Neural progenitor cell (in vitro differentiated cells): ENCODE measurements around the gene TFAP2C. TPM values are rescaled to one million over a fixed set of nuclear protein-coding genes. Genes with fewer than 3 reads are reported as not detected.

Experiments used
- DNase-seq: peaks from one replicate; pipeline ENCODE4 v3.0.0-alpha.2; 2016; ENCODE audit warnings: low spot score
- H2AFZ ChIP-seq: fragments of 200-600 bp; sonication (generic); replicated peaks from 2 replicates; pipeline ENCODE4 v1.6.1; 2016; ENCODE audit warnings: antibody characterized with exemption
- H3F3A ChIP-seq: fragments of 200-600 bp; sonication (generic); 2 replicates; pipeline ENCODE4 v1.6.1; 2016; ENCODE audit warnings: antibody characterized with exemption, low read depth
- H3K27ac ChIP-seq: fragments of 200-600 bp; sonication (generic); 2 replicates; pipeline ENCODE4 v1.5.1; 2016; ENCODE audit warnings: mild to moderate bottlenecking
- H3K27me3 ChIP-seq: fragments of 200-600 bp; sonication (generic); 2 replicates; pipeline ENCODE4 v1.6.1; 2016; ENCODE audit warnings: mild to moderate bottlenecking, moderate library complexity
- H3K36me3 ChIP-seq: fragments of 200-600 bp; sonication (generic); 2 replicates; pipeline ENCODE4 v1.5.1; 2016
- H3K4me1 ChIP-seq: fragments of 200-600 bp; sonication (generic); 2 replicates; pipeline ENCODE4 v1.6.1; 2016; ENCODE audit warnings: mixed run types
- H3K4me2 ChIP-seq: fragments of 200-600 bp; sonication (generic); 2 replicates; pipeline ENCODE4 v1.6.1; 2016
- H3K4me3 ChIP-seq: fragments of 200-600 bp; sonication (generic); 2 replicates; pipeline ENCODE4 v1.5.1; 2016
- H3K79me2 ChIP-seq: fragments of 200-600 bp; sonication (generic); 2 replicates; pipeline ENCODE4 v1.6.1; 2016; ENCODE audit warnings: low read depth
- H3K9ac ChIP-seq: fragments of 200-600 bp; sonication (generic); 2 replicates; pipeline ENCODE4 v1.6.1; 2016
- H3K9me3 ChIP-seq: fragments of 200-600 bp; sonication (generic); 2 replicates; pipeline ENCODE4 v1.5.1; 2016; ENCODE audit warnings: low read depth
- H4K20me1 ChIP-seq: fragments of 200-600 bp; sonication (generic); 2 replicates; pipeline ENCODE4 v1.6.1; 2016; ENCODE audit warnings: low read depth
- H3K27ac Mint-ChIP-seq: 3 replicates; pipeline ENCODE4 v1.8.0; 2021; ENCODE audit warnings: mixed read lengths
- H3K27me3 Mint-ChIP-seq: 2 replicates; pipeline ENCODE4 v1.8.0; 2022; ENCODE audit warnings: low read depth, mild to moderate bottlenecking, inconsistent platforms, moderate library complexity, mixed read lengths; ENCODE audit not compliant: insufficient read depth
- H3K36me3 Mint-ChIP-seq: 3 replicates; pipeline ENCODE4 v1.8.0; 2021; ENCODE audit warnings: mixed read lengths
- H3K4me1 Mint-ChIP-seq: 3 replicates; pipeline ENCODE4 v1.8.0; 2021; ENCODE audit warnings: mixed read lengths
- H3K4me3 Mint-ChIP-seq: 3 replicates; pipeline ENCODE4 v1.8.0; 2021; ENCODE audit warnings: mild to moderate bottlenecking, moderate library complexity, mixed read lengths
- H3K9me3 Mint-ChIP-seq: 3 replicates; pipeline ENCODE4 v1.8.0; 2020; ENCODE audit warnings: mixed read lengths
- EZH2 ChIP-seq: fragments of 200-600 bp; sonication (generic); IDR thresholded peaks from 2 replicates; pipeline ENCODE4 v1.6.1; 2017; ENCODE audit warnings: antibody characterized with exemption, mild to moderate bottlenecking, moderate library complexity
- EZH2phosphoT487 ChIP-seq: fragments of 200-600 bp; sonication (generic); IDR thresholded peaks from 2 replicates; pipeline ENCODE4 v1.6.1; 2017; ENCODE audit warnings: antibody characterized with exemption
- total RNA-seq: library from RNA; depleted of rRNA; stranded (reverse); fragments of >200 nt; gene quantifications from 2 replicates; pipeline ENCODE4 v1.2.3, GENCODE V29; 2015; ENCODE audit warnings: low replicate concordance
- TF ChIP-seq, protein P1 (sequence below): fragments of 200-600 bp; sonication (generic); IDR thresholded peaks from 2 replicates; pipeline ENCODE4 v1.5.1; 2017; ENCODE audit warnings: antibody characterized with exemption, mild to moderate bottlenecking

TFAP2C gene
- 0.60 and 1.1 TPM in 2 replicates for total RNA-seq

DNA sequence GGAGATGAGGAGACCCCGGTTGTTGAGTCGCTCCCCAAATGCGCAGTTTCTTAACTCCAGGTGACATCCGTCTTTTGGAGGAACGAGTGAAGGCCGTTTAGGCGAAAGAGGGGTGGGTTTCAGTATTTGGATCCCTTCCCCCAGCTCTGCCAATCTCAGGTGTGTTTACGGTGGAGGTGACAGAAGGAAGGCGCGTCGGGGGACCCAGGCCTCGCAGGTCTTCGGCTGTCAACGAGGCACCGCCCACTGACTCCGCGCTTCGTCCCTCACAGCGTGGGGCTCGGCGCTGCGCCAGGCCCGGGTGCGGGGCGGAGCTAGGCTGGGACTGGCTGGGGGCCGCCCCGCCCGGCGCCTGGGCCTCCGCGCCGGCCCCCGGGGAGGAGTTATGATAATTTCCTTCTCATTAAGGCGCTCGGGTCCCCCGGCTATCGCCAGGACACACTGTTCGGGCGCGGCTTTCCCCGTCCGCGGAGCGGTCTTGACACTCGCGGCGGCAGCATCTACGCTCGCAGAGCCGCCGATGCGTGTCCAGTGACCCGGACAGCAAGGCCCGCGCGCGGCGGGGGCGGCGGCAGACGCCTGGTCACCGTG, at the start of gene TFAP2C:
TSS of gene TFAP2C (plus strand) at position 434 of the 591 bp plus-strand sequence. CDS start 239 bp downstream, outside the sequence.
- H4K20me1 ChIP-seq: peaks cover 48% of the 10 kb centered on the region
- Mint-ChIP-seq H3K27ac (peak within 1 kb of the TSS; percentile 76), H3K9me3 (no peaks in the 10 kb centered on the region), H3K27me3 (peaks cover 75% of the 10 kb centered on the region), H3K4me1 (peaks cover 30% of the 10 kb centered on the region), H3K36me3 (peaks cover 4% of the 10 kb centered on the region), H3K4me3 (peak within 1 kb of the TSS; percentile 88)
- TF ChIP-seq, protein P1, sequence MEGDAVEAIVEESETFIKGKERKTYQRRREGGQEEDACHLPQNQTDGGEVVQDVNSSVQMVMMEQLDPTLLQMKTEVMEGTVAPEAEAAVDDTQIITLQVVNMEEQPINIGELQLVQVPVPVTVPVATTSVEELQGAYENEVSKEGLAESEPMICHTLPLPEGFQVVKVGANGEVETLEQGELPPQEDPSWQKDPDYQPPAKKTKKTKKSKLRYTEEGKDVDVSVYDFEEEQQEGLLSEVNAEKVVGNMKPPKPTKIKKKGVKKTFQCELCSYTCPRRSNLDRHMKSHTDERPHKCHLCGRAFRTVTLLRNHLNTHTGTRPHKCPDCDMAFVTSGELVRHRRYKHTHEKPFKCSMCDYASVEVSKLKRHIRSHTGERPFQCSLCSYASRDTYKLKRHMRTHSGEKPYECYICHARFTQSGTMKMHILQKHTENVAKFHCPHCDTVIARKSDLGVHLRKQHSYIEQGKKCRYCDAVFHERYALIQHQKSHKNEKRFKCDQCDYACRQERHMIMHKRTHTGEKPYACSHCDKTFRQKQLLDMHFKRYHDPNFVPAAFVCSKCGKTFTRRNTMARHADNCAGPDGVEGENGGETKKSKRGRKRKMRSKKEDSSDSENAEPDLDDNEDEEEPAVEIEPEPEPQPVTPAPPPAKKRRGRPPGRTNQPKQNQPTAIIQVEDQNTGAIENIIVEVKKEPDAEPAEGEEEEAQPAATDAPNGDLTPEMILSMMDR: no peak
- peak; percentile 18 for TF ChIP-seq EZH2phosphoT487
- H3K27ac ChIP-seq: no peak within 1 kb of the TSS
- H3K4me3 ChIP-seq: peak within 1 kb of the TSS; percentile 67
- peak within 1 kb of the TSS; percentile 86 for H2AFZ ChIP-seq
- H3K4me1 ChIP-seq: peaks cover 49% of the 10 kb centered on the region
- H3K4me2 ChIP-seq: peak within 1 kb of the TSS; percentile 98
- H3K36me3 ChIP-seq: no peaks in the 10 kb centered on the region
- H3K9ac ChIP-seq: no peak within 1 kb of the TSS
- peaks cover 94% of the 10 kb centered on the region for H3K27me3 ChIP-seq
- no peaks in the 10 kb centered on the region for H3K79me2 ChIP-seq
- no peaks in the 10 kb centered on the region for H3K9me3 ChIP-seq
- H3F3A ChIP-seq: peaks cover 25% of the 10 kb centered on the region
- peak; percentile 82 for DNase-seq

DNA sequence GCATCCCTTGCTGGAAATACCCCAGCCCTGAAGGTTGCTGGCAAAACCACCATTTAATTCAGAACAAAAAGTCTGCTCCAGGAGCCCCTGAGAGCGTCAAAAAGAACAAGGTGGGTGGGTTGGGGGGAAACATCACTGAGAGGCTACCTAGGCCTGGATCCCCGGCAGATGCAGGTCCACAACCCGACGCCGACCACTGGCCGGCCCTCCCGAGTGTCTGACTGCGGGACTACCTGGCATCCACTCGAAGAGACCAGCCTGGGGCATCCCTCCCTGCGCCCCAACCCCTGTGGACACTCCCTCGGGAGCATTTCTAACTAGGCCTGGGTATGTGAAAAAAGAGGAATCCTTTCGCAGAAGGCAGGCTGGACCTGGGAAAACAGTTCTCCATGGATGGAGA, 48.9 kb upstream of the TFAP2C start:
- no peaks in the 10 kb centered on the region for H3K9me3 ChIP-seq
- Mint-ChIP-seq H3K27me3 (peaks cover 5% of the 10 kb centered on the region), H3K27ac (no peak overlapping the region), H3K36me3 (no peaks in the 10 kb centered on the region), H3K4me1 (no peaks in the 10 kb centered on the region), H3K9me3 (no peaks in the 10 kb centered on the region), H3K4me3 (no peak overlapping the region)
- H3K27me3 ChIP-seq: no peaks in the 10 kb centered on the region
- H3K79me2 ChIP-seq: no peaks in the 10 kb centered on the region
- no peaks in the 10 kb centered on the region for H3K4me1 ChIP-seq
- H3F3A ChIP-seq: no peaks in the 10 kb centered on the region
- no peaks in the 10 kb centered on the region for H4K20me1 ChIP-seq
- H3K4me3 ChIP-seq: no peak overlapping the region
- no peak overlapping the region for H3K4me2 ChIP-seq
- no peak overlapping the region for H2AFZ ChIP-seq
- no peaks in the 10 kb centered on the region for H3K36me3 ChIP-seq
- no peak for DNase-seq
- no peak overlapping the region for H3K27ac ChIP-seq
- H3K9ac ChIP-seq: no peak overlapping the region
- TF ChIP-seq, protein P1: no peak
- TF ChIP-seq EZH2phosphoT487 (no peak), EZH2 (no peak)

DNA sequence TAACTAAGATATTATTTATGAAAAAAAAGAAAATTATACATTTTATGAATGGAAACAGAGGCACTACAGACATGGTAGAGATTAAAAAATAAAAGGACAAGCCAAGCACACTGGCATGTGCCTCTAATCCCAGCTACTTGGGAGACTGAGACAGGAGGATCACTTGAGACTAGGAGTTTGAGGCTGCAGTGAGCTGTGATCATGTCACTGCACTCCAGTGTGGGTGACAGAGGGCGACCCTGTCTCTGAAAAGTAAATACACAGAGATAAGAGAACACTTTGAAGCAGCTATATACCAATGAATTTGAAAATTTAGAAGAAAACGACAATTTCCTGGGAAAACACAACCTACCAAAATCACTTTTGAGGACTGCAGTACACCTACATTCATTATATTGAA, 47.4 kb upstream of the TFAP2C start:
- H2AFZ ChIP-seq: no peak overlapping the region
- H3K9me3 Mint-ChIP-seq: no peaks in the 10 kb centered on the region

More for the DNA sequence above, 47.4 kb upstream of the TFAP2C start:
- Histone ChIP-seq H3K4me2 (no peak overlapping the region), H3K36me3 (no peaks in the 10 kb centered on the region), H3K4me1 (no peaks in the 10 kb centered on the region), H3K9me3 (no peaks in the 10 kb centered on the region), H3K27me3 (no peaks in the 10 kb centered on the region), H3K79me2 (no peaks in the 10 kb centered on the region), H3F3A (no peaks in the 10 kb centered on the region), H3K9ac (no peak overlapping the region), H3K4me3 (no peak overlapping the region), H4K20me1 (no peaks in the 10 kb centered on the region), H3K27ac (no peak overlapping the region)
- Mint-ChIP-seq H3K4me3 (no peak overlapping the region), H3K4me1 (no peaks in the 10 kb centered on the region), H3K27me3 (peaks cover 2% of the 10 kb centered on the region), H3K36me3 (no peaks in the 10 kb centered on the region), H3K27ac (no peak overlapping the region)
- TF ChIP-seq EZH2 (no peak), EZH2phosphoT487 (no peak)
- TF ChIP-seq, protein P1: no peak
- no peak for DNase-seq
